Gastrocnemius medialis (tissue), 4 donors: ENCODE results near the gene AMMECR1.

Experiments used
- POLR2A ChIP-seq, 2 donors: fragments of 450-650 bp; IDR thresholded peaks; one replicate each; pipeline ENCODE4 v1.6.1; 2017; ENCODE audit warnings: antibody characterized with exemption in 2 of 2, mild to moderate bottlenecking in 2 of 2, moderate library complexity in 2 of 2
- TF ChIP-seq, protein P1 (sequence below), 5 experiments: fragments of 450-650 bp in 3 of 5; fragments of 200-600 bp in 2 of 5; sonication (generic) in 2 of 5; IDR thresholded peaks in 4 of 5; conservative IDR thresholded peaks in 1 of 5; 1 replicate in 4 of 5; 2 replicates in 1 of 5; pipeline ENCODE4 v1.5.1; 2016 to 2019; ENCODE audit warnings: antibody characterized with exemption in 5 of 5, mild to moderate bottlenecking in 3 of 5, moderate library complexity in 3 of 5

DNA sequence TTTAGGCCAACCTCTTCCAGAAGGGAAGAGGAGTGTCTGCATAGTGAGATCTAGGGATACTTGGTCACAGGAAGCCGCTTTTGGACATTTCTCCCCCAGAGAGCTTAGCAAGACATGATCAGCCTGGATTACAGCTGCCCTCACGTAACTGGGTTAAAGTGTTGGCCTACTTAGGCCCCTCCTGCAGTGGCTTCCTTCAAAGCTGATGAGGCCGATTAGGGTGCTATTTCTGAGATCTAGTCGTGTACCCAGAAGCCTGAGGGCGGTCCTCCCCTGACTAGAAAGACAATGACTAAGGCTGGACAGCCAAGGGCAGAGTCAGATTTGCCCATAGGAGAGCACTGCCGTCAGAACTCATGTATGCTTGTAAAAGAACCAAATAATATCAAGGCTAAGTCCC lies 135.0 kb downstream of the AMMECR1 start:
- TF ChIP-seq, protein P1, sequence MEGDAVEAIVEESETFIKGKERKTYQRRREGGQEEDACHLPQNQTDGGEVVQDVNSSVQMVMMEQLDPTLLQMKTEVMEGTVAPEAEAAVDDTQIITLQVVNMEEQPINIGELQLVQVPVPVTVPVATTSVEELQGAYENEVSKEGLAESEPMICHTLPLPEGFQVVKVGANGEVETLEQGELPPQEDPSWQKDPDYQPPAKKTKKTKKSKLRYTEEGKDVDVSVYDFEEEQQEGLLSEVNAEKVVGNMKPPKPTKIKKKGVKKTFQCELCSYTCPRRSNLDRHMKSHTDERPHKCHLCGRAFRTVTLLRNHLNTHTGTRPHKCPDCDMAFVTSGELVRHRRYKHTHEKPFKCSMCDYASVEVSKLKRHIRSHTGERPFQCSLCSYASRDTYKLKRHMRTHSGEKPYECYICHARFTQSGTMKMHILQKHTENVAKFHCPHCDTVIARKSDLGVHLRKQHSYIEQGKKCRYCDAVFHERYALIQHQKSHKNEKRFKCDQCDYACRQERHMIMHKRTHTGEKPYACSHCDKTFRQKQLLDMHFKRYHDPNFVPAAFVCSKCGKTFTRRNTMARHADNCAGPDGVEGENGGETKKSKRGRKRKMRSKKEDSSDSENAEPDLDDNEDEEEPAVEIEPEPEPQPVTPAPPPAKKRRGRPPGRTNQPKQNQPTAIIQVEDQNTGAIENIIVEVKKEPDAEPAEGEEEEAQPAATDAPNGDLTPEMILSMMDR (IDR thresholded peaks at IDR 0.05 in 4 of 5, conservative IDR thresholded peaks at IDR 0.05 in 1 of 5): no peak
- TF ChIP-seq POLR2A (IDR thresholded peaks at IDR 0.05): no peak
